ENCODE measurements around the gene NOX4. TPM values are rescaled to one million over a fixed set of nuclear protein-coding genes. Genes with fewer than 3 reads are reported as not detected.
"Not testable (repeated sequence)": the region's sequence is repeated elsewhere in the genome, so short reads cannot be mapped to it uniquely, and the experiment has no call there.

Gene NOX4
- total and polyA plus RNA-seq, 8 donors = 0.86 to 6.5 (median 3.9) TPM

- H3K4me3 ChIP-seq = no peak overlapping the region
- H3K27ac ChIP-seq = no peak overlapping the region
- DNase-seq = no peak
- TF ChIP-seq CTCF (IDR thresholded peaks at IDR 0.05) = no peak
- no peaks in the 10 kb centered on the region for H3K4me1 ChIP-seq
- ATAC-seq = no peak
- H3K36me3 ChIP-seq = no peaks in the 10 kb centered on the region
- intact Hi-C loops (cut with DNase I) = no loop called here
- H3K27me3 ChIP-seq = no peaks in the 10 kb centered on the region
- no peaks in the 10 kb centered on the region for H3K9me3 ChIP-seq
These were observed 49.6 kb downstream of the NOX4 start for GRCh38 chr11:89441606-89442005.

GRCh38 chr11:89437317-89437716, 53.9 kb downstream of the NOX4 start:
- no peak overlapping the region for H3K4me3 ChIP-seq
- TF ChIP-seq CTCF (IDR thresholded peaks at IDR 0.05) = no peak
- intact Hi-C loops (cut with DNase I) = no loop called here
- no peaks in the 10 kb centered on the region for H3K36me3 ChIP-seq
- ATAC-seq = no peak
- no peak for DNase-seq
- H3K27ac ChIP-seq = no peak overlapping the region
- H3K9me3 ChIP-seq = no peaks in the 10 kb centered on the region
- H3K4me1 ChIP-seq = no peaks in the 10 kb centered on the region
- no peaks in the 10 kb centered on the region for H3K27me3 ChIP-seq

GRCh38 chr11:89436071-89436470, 55.1 kb downstream of the NOX4 start:
- no peaks in the 10 kb centered on the region for H3K36me3 ChIP-seq
- intact Hi-C loops (cut with DNase I) = no loop called here
- no peak overlapping the region for H3K4me3 ChIP-seq
- no peaks in the 10 kb centered on the region for H3K27me3 ChIP-seq
- no peaks in the 10 kb centered on the region for H3K4me1 ChIP-seq
- TF ChIP-seq CTCF (IDR thresholded peaks at IDR 0.05) = no peak
- ATAC-seq (peak; percentile 97), DNase-seq (peak in 2 of 4 donors; percentile 11 to 56)
- H3K27ac ChIP-seq = no peak overlapping the region
- H3K9me3 ChIP-seq = no peaks in the 10 kb centered on the region

GRCh38 chr11:89433278-89433677, 57.9 kb downstream of the NOX4 start:
- H3K27me3 ChIP-seq = no peaks in the 10 kb centered on the region
- no peak for TF ChIP-seq CTCF (IDR thresholded peaks at IDR 0.05)
- ATAC-seq (no peak), DNase-seq (no peak)
- H3K4me3 ChIP-seq = no peak overlapping the region
- H3K9me3 ChIP-seq = no peaks in the 10 kb centered on the region
- H3K4me1 ChIP-seq = no peaks in the 10 kb centered on the region
- H3K36me3 ChIP-seq = no peaks in the 10 kb centered on the region
- intact Hi-C loops (cut with DNase I) = no loop called here
- H3K27ac ChIP-seq = no peak overlapping the region

GRCh38 chr11:89432182-89432581, 59.0 kb downstream of the NOX4 start:
- intact Hi-C loops (cut with DNase I); H3K4me1 ChIP-seq; H3K36me3 ChIP-seq; H3K27ac ChIP-seq; ATAC-seq; H3K4me3 ChIP-seq; H3K9me3 ChIP-seq; H3K27me3 ChIP-seq; DNase-seq: not testable (repeated sequence)

- H3K36me3 ChIP-seq; H3K27ac ChIP-seq; ATAC-seq; H3K4me3 ChIP-seq; H3K27me3 ChIP-seq; H3K4me1 ChIP-seq; H3K9me3 ChIP-seq; intact Hi-C loops (cut with DNase I): not testable (repeated sequence)
- peak in 1 of 4 donors; percentile 22 for DNase-seq
These were observed 64.7 kb downstream of the NOX4 start for GRCh38 chr11:89426501-89426900.

Measured in left lung (tissue), 10 donors.